ENCODE data around the gene SYNDIG1.

GRCh38 chr20:24461848-24462247 is 7.6 kb upstream of the SYNDIG1 start:
- TF ChIP-seq HDGF (IDR thresholded peaks at IDR 0.05; ENCODE audit: borderline replicate concordance) (no peak), FOXM1 (IDR thresholded peaks at IDR 0.05; ENCODE audit: borderline replicate concordance) (no peak)
